Endothelial cell of umbilical vein (primary cell): ENCODE measurements around the gene RIMKLB. TPM values are rescaled to one million over a fixed set of nuclear protein-coding genes. Genes with fewer than 3 reads are reported as not detected.
A peak's percentile ranks its signal among the peaks of the same experiment; 100 is the strongest.

Experiments
- BruUV-seq: library from RNA; stranded (reverse); fragments of 400-500 nt; replicated peaks from 2 replicates; lab custom pipeline; 2021; lab: Mats Ljungman, UMichigan
- CTCF ChIA-PET: fragments of 300-600, 350-600 bp; sonication (Branson Sonifier 250); formaldehyde crosslinking; loops from one replicate; lab custom pipeline; 2021; ENCODE audit warnings: antibody characterized with exemption, inconsistent platforms; lab: Charles Lee
- POLR2A ChIA-PET: fragments of 300-600, 350-600 bp; sonication (Branson Sonifier 250); formaldehyde crosslinking; loops from one replicate; lab custom pipeline; 2021; ENCODE audit warnings: antibody characterized with exemption, inconsistent platforms; lab: Charles Lee
- DNase-seq: peaks from one replicate; pipeline ENCODE4 v3.0.0-alpha.2; 2011; ENCODE audit warnings: low read depth, low spot score
- FAIRE-seq: peaks from 2 replicates; lab custom pipeline; 2011; peaks lifted over from hg19 to GRCh38; lab: Jason Lieb, UNC
- H2AFZ ChIP-seq: 2 replicates; pipeline ENCODE4 v1.6.0; 2012; ENCODE audit warnings: low read depth, low read length, control low read depth, inconsistent platforms
- H3K27ac ChIP-seq: 2 replicates; pipeline ENCODE4 v1.5.1; 2011; ENCODE audit warnings: low read depth, mild to moderate bottlenecking, control low read depth, low read length, moderate library complexity; ENCODE audit not compliant: insufficient read depth
- H3K27me3 ChIP-seq, 2 experiments: 2 replicates each; pipeline versions ENCODE4 v1.6.0 to v1.6.1; 2011; ENCODE audit warnings: low read length in 2 of 2, mixed read lengths in 1 of 2; ENCODE audit not compliant: control insufficient read depth in 2 of 2, insufficient read depth in 2 of 2
- H3K36me3 ChIP-seq, 2 experiments: 2 replicates in 1 of 2; 3 replicates in 1 of 2; pipeline ENCODE4 v1.5.1; 2011; ENCODE audit warnings: low read length in 2 of 2, mild to moderate bottlenecking in 1 of 2, moderate library complexity in 1 of 2; ENCODE audit not compliant: control insufficient read depth in 2 of 2, insufficient read depth in 2 of 2; ENCODE audit errors: extremely low read depth in 1 of 2
- H3K4me1 ChIP-seq: 3 replicates; pipeline ENCODE4 v1.5.1; 2011; ENCODE audit warnings: mild to moderate bottlenecking, low read length; ENCODE audit not compliant: control insufficient read depth, insufficient read depth; ENCODE audit errors: extremely low read depth
- H3K4me2 ChIP-seq: 2 replicates; pipeline ENCODE4 v1.6.1; 2011; ENCODE audit warnings: low read length, control low read depth, mixed read lengths; ENCODE audit not compliant: insufficient read depth
- H3K4me3 ChIP-seq, 3 experiments: fragments of 200-600 bp in 1 of 3; sonication (generic), shearing (Covaris generic) in 1 of 3; replicated peaks in 1 of 3; 2 replicates each; pipeline ENCODE4 v1.5.1; 2011 to 2016; ENCODE audit warnings: control low read depth in 3 of 3, low read length in 3 of 3, mild to moderate bottlenecking in 2 of 3, inconsistent platforms in 1 of 3, low read depth in 1 of 3, moderate library complexity in 1 of 3; ENCODE audit not compliant: insufficient read depth in 1 of 3
- H3K79me2 ChIP-seq: 2 replicates; pipeline ENCODE4 v1.6.0; 2012; ENCODE audit warnings: low read length, inconsistent platforms; ENCODE audit not compliant: control insufficient read depth, insufficient read depth
- H3K9ac ChIP-seq: replicated peaks from 2 replicates; pipeline ENCODE3; 2011; ENCODE audit warnings: low read length, control low read depth; ENCODE audit not compliant: insufficient read depth; ENCODE audit errors: extremely low read depth
- H3K9me1 ChIP-seq: replicated peaks from 3 replicates; pipeline ENCODE4 v1.6.0; 2011; ENCODE audit warnings: mild to moderate bottlenecking, low read length; ENCODE audit not compliant: control insufficient read depth, insufficient read depth; ENCODE audit errors: extremely low read depth
- H3K9me3 ChIP-seq: replicated peaks from 2 replicates; pipeline ENCODE4 v1.5.1; 2012; ENCODE audit warnings: low read length, inconsistent platforms; ENCODE audit not compliant: control insufficient read depth, insufficient read depth
- H4K20me1 ChIP-seq: replicated peaks from 2 replicates; pipeline ENCODE3; 2011; ENCODE audit warnings: mild to moderate bottlenecking, low read length; ENCODE audit not compliant: control insufficient read depth, insufficient read depth; ENCODE audit errors: extremely low read depth
- CTCF ChIP-seq, 2 donors: IDR thresholded peaks; 1 replicate in 1 of 2; 2 replicates in 1 of 2; pipeline ENCODE4 v1.5.1; 2011; ENCODE audit warnings: low read length in 2 of 2, mild to moderate bottlenecking in 2 of 2, moderate library complexity in 2 of 2, control low read depth in 1 of 2, inconsistent platforms in 1 of 2, low read depth in 1 of 2; ENCODE audit not compliant: insufficient read depth in 1 of 2; ENCODE audit errors: extremely low read depth in 1 of 2
- EZH2 ChIP-seq: IDR thresholded peaks from 2 replicates; pipeline ENCODE4 v1.6.1; 2012; ENCODE audit warnings: borderline replicate concordance, low read depth, mild to moderate bottlenecking, moderate library complexity, low read length, inconsistent platforms; ENCODE audit not compliant: severe bottlenecking
- FOS ChIP-seq: IDR thresholded peaks from 2 replicates; pipeline ENCODE4 v1.6.1; 2011; ENCODE audit warnings: mild to moderate bottlenecking, low read length, moderate library complexity, borderline replicate concordance; ENCODE audit not compliant: insufficient read depth
- GATA2 ChIP-seq: IDR thresholded peaks from 2 replicates; pipeline ENCODE4 v1.7.0; 2011; ENCODE audit warnings: low read depth, mild to moderate bottlenecking, moderate library complexity, mixed read lengths, low read length; ENCODE audit not compliant: insufficient read length, insufficient read depth
- MAX ChIP-seq: IDR thresholded peaks from 2 replicates; pipeline ENCODE4 v1.6.1; 2011; ENCODE audit not compliant: insufficient read depth, insufficient read length
- POLR2AphosphoS5 ChIP-seq: IDR thresholded peaks from 2 replicates; pipeline ENCODE4 v1.6.1; 2012; ENCODE audit warnings: low read depth, mild to moderate bottlenecking, control low read depth, low read length, moderate library complexity; ENCODE audit not compliant: insufficient read depth
- dilution Hi-C: fragments of 300-500 bp; cut with MboI; formaldehyde crosslinking; loops from one replicate; pipeline ENCODE4 v1.15.0; 2019; ENCODE audit warnings: low sequenced_read_pairs; ENCODE audit not compliant: extremely low pct_ligation_motif_present
- intact Hi-C: fragments of 100-400 bp; cut with micrococcal nuclease; formaldehyde crosslinking; loops from one replicate; pipeline ENCODE4 v1.10.0; 2022
- polyA plus RNA-seq, 4 experiments: library from polyadenylated mRNA; depleted of rRNA in 3 of 4; stranded (reverse) in 3 of 4; unstranded in 1 of 4; fragments of >200 nt; gene quantifications; 2 replicates each; pipeline versions ENCODE4 v1.2.1 to v1.2.3, GENCODE V29; 2011 to 2012; ENCODE audit warnings: missing spikeins in 1 of 4
- total RNA-seq: library from RNA; stranded (reverse); gene quantifications from 2 replicates; pipeline ENCODE4 v1.2.3, GENCODE V29; 2021

RIMKLB gene
- total and polyA plus RNA-seq, 2 donors (not counting 3 experiments of a cell fraction or from before 2014, with no cell fraction given) = 35.5 to 64.3 TPM

- Histone ChIP-seq H3K9ac (no peak overlapping the region), H3K4me3 (no peak overlapping the region), H3K36me3 (no peaks in the 10 kb centered on the region), H3K27ac (no peak overlapping the region), H3K9me1 (no peaks in the 10 kb centered on the region), H3K79me2 (no peaks in the 10 kb centered on the region), H3K4me1 (no peaks in the 10 kb centered on the region), H3K9me3 (no peaks in the 10 kb centered on the region), H3K27me3 (peaks cover 0 to 5% of the 10 kb centered on the region in 2 experiments), H4K20me1 (no peaks in the 10 kb centered on the region), H3K4me2 (no peak overlapping the region), H2AFZ (no peak overlapping the region)
- TF ChIP-seq POLR2AphosphoS5 (no peak), EZH2 (no peak), GATA2 (no peak), FOS (no peak), CTCF (IDR thresholded peaks at IDR 0.05; ENCODE audit: extremely low read depth in 1 of 2, insufficient read depth in 1 of 2, low read depth in 1 of 2, low read length in 2 of 2) (no peak), MAX (no peak)
- no TSS peak for BruUV-seq
- DNase-seq = no peak
- POLR2A ChIA-PET = interaction anchor here (1.2 kb wide), 1 partner anchor 34 kb away, joined by 4 read pairs; no protein-coding TSS in a partner anchor
- peak; percentile 49 for FAIRE-seq
- CTCF ChIA-PET = interaction anchor here (0.8 to 5.3 kb wide), 18 partner anchors 11 to 390 kb away, joined by 4 to 311 read pairs (median 17); partner anchors contain the start of genes A2ML1 and PHC1
- intact Hi-C loops = no loop called here
- dilution Hi-C loops = no loop called here
Observed at GRCh38 chr12:8658346-8658745, 39.4 kb upstream of the RIMKLB start.
